Measurements from ENCODE around the gene ST6GALNAC2.

- TF ChIP-seq CTCF (IDR thresholded peaks at IDR 0.05) (no peak), POLR2A (IDR thresholded peaks at IDR 0.05) (no peak)
Observed at GRCh38 chr17:76549539-76549938, 36.1 kb downstream of the ST6GALNAC2 start.
